ENCODE data around the gene SFXN4. TPM values are rescaled to one million over a fixed set of nuclear protein-coding genes. Genes with fewer than 3 reads are reported as not detected.
"Not testable (repeated sequence)": the region's sequence is repeated elsewhere in the genome, so short reads cannot be mapped to it uniquely, and the experiment has no call there.

The SFXN4 gene
- total and polyA plus RNA-seq, 5 experiments from 2014 or later = 18.3 to 31.3 (median 20.4) TPM

GRCh38 chr10:119137878-119138277, 27.6 kb downstream of the SFXN4 start:
- not testable (repeated sequence) for H3K27me3 Mint-ChIP-seq, DNase-seq, H3K4me3 Mint-ChIP-seq, H3K9me3 Mint-ChIP-seq, ATAC-seq
- H3K36me3 Mint-ChIP-seq = peaks cover 0 to 45% (median 0%) of the 10 kb centered on the region in 3 donors
- POLR2A ChIA-PET = interaction anchor here (0.7 kb wide), 1 partner anchor 377 kb away, joined by 3 read pairs; no protein-coding TSS in a partner anchor
- peaks cover 7 to 20% (median 17%) of the 10 kb centered on the region in 4 donors for H3K4me1 Mint-ChIP-seq
- H3K27ac Mint-ChIP-seq = peak overlapping the region in 2 of 10 donors; percentile 60 to 62

GRCh38 chr10:119136084-119136483, 29.4 kb downstream of the SFXN4 start:
- Mint-ChIP-seq H3K4me1 (peaks cover 17 to 33% (median 32%) of the 10 kb centered on the region in 4 donors), H3K36me3 (peaks cover 0 to 42% (median 0%) of the 10 kb centered on the region in 3 donors), H3K27me3 (no peaks in the 10 kb centered on the region), H3K4me3 (peak overlapping the region in 1 of 10 donors; percentile 24), H3K27ac (peak overlapping the region in 2 of 10 donors; percentile 46 to 56), H3K9me3 (no peaks in the 10 kb centered on the region)
- ATAC-seq = no peak
- no peak for DNase-seq
- POLR2A ChIA-PET = interaction anchor here (1.3 kb wide), 1 partner anchor 29 kb away, joined by 5 read pairs; no protein-coding TSS in a partner anchor

GRCh38 chr10:119135513-119135881, 30.0 kb downstream of the SFXN4 start:
- ATAC-seq (no peak), DNase-seq (no peak)
- peak overlapping the region in 5 of 10 donors; percentile 60 to 85 (median 64) for H3K27ac Mint-ChIP-seq
- H3K9me3 Mint-ChIP-seq = no peaks in the 10 kb centered on the region
- POLR2A ChIA-PET = interaction anchor here (1.3 kb wide), 1 partner anchor 29 kb away, joined by 5 read pairs; no protein-coding TSS in a partner anchor
- peaks cover 0 to 39% (median 1%) of the 10 kb centered on the region in 3 donors for H3K36me3 Mint-ChIP-seq
- H3K4me3 Mint-ChIP-seq = peak overlapping the region in 1 of 10 donors; percentile 30
- no peaks in the 10 kb centered on the region for H3K27me3 Mint-ChIP-seq
- peaks cover 20 to 39% (median 38%) of the 10 kb centered on the region in 4 donors for H3K4me1 Mint-ChIP-seq

GRCh38 chr10:119133949-119134348, 31.6 kb downstream of the SFXN4 start:
- H3K4me3 Mint-ChIP-seq = peak overlapping the region in 1 of 10 donors; percentile 24
- DNase-seq (no peak), ATAC-seq (no peak)
- no peaks in the 10 kb centered on the region for H3K27me3 Mint-ChIP-seq
- no peaks in the 10 kb centered on the region for H3K9me3 Mint-ChIP-seq
- peak overlapping the region in 6 of 10 donors; percentile 29 to 89 (median 68) for H3K27ac Mint-ChIP-seq
- POLR2A ChIA-PET = no interaction called here
- peaks cover 17 to 41% (median 33%) of the 10 kb centered on the region in 4 donors for H3K4me1 Mint-ChIP-seq
- peaks cover 0 to 43% (median 10%) of the 10 kb centered on the region in 3 donors for H3K36me3 Mint-ChIP-seq

GRCh38 chr10:119132521-119133345, 32.8 kb downstream of the SFXN4 start:
- peak overlapping the region; percentile 88 to 96 (median 93) for H3K27ac Mint-ChIP-seq
- H3K9me3 Mint-ChIP-seq = no peaks in the 10 kb centered on the region
- H3K4me1 Mint-ChIP-seq = peaks cover 17 to 38% (median 28%) of the 10 kb centered on the region in 4 donors
- no peaks in the 10 kb centered on the region for H3K27me3 Mint-ChIP-seq
- POLR2A ChIA-PET = interaction anchor here (1.1 to 2.5 kb wide), 3 partner anchors 28 to 52 kb away, joined by 4 to 8 read pairs (median 6); partner anchors contain the start of genes EIF3A and SFXN4
- peak overlapping the region in 7 of 10 donors; percentile 45 to 92 (median 91) for H3K4me3 Mint-ChIP-seq
- ATAC-seq (no peak), DNase-seq (no peak)
- peaks cover 0 to 47% (median 17%) of the 10 kb centered on the region in 3 donors for H3K36me3 Mint-ChIP-seq

- Mint-ChIP-seq H3K27ac (peak overlapping the region; percentile 88 to 96 (median 93)), H3K4me1 (peaks cover 17 to 38% (median 28%) of the 10 kb centered on the region in 4 donors), H3K9me3 (no peaks in the 10 kb centered on the region), H3K27me3 (no peaks in the 10 kb centered on the region), H3K36me3 (peaks cover 0 to 48% (median 17%) of the 10 kb centered on the region in 3 donors), H3K4me3 (peak overlapping the region; percentile 79 to 92 (median 90))
- ATAC-seq (peak; percentile 91 to 93), DNase-seq (peak in 5 of 10 donors; percentile 3 to 55 (median 40))
- POLR2A ChIA-PET = interaction anchor here (0.7 to 2.5 kb wide), 5 partner anchors 27 to 77 kb away, joined by 3 to 8 read pairs (median 4); partner anchors contain the start of genes EIF3A and SFXN4
Measured at GRCh38 chr10:119131512-119132240, 33.8 kb downstream of the SFXN4 start.

GRCh38 chr10:119129721-119130120, 35.8 kb downstream of the SFXN4 start:
- ATAC-seq (no peak), DNase-seq (no peak)
- H3K27ac Mint-ChIP-seq = peak overlapping the region in 4 of 10 donors; percentile 8 to 96 (median 24)
- no peaks in the 10 kb centered on the region for H3K9me3 Mint-ChIP-seq
- peaks cover 17 to 28% (median 26%) of the 10 kb centered on the region in 4 donors for H3K4me1 Mint-ChIP-seq
- POLR2A ChIA-PET = no interaction called here
- H3K4me3 Mint-ChIP-seq = no peak overlapping the region
- H3K27me3 Mint-ChIP-seq = no peaks in the 10 kb centered on the region
- peaks cover 0 to 52% (median 25%) of the 10 kb centered on the region in 3 donors for H3K36me3 Mint-ChIP-seq

- Mint-ChIP-seq H3K4me3 (no peak overlapping the region), H3K27ac (no peak overlapping the region), H3K36me3 (peaks cover 0 to 69% (median 42%) of the 10 kb centered on the region in 3 donors), H3K9me3 (no peaks in the 10 kb centered on the region), H3K27me3 (no peaks in the 10 kb centered on the region), H3K4me1 (peaks cover 4 to 9% (median 8%) of the 10 kb centered on the region in 4 donors)
- ATAC-seq (no peak), DNase-seq (no peak)
- POLR2A ChIA-PET = interaction anchor here (0.7 to 1.5 kb wide), 2 partner anchors 23 to 69 kb away, joined by 3 to 4 read pairs; no protein-coding TSS in a partner anchor
Measured at GRCh38 chr10:119125942-119126341, 39.6 kb downstream of the SFXN4 start.

- Mint-ChIP-seq H3K4me3 (no peak overlapping the region), H3K27ac (no peak overlapping the region), H3K4me1 (peaks cover 0 to 6% (median 2%) of the 10 kb centered on the region in 4 donors), H3K27me3 (no peaks in the 10 kb centered on the region), H3K9me3 (no peaks in the 10 kb centered on the region), H3K36me3 (peaks cover 0 to 76% (median 32%) of the 10 kb centered on the region in 3 donors)
- DNase-seq (no peak), ATAC-seq (no peak)
- POLR2A ChIA-PET = no interaction called here
Measured at GRCh38 chr10:119120875-119121274, 44.6 kb downstream of the SFXN4 start.

- H3K4me1 Mint-ChIP-seq = peaks cover 0 to 6% (median 2%) of the 10 kb centered on the region in 4 donors
- POLR2A ChIA-PET = no interaction called here
- no peaks in the 10 kb centered on the region for H3K9me3 Mint-ChIP-seq
- peaks cover 0 to 72% (median 31%) of the 10 kb centered on the region in 3 donors for H3K36me3 Mint-ChIP-seq
- H3K27ac Mint-ChIP-seq = peak overlapping the region in 1 of 10 donors; percentile 44
- DNase-seq = no peak
- H3K27me3 Mint-ChIP-seq = no peaks in the 10 kb centered on the region
- no peak for ATAC-seq
- H3K4me3 Mint-ChIP-seq = no peak overlapping the region
Measured at GRCh38 chr10:119120413-119120867, 45.1 kb downstream of the SFXN4 start.

GRCh38 chr10:119119400-119119799, 46.1 kb downstream of the SFXN4 start:
- ATAC-seq (no peak), DNase-seq (no peak)
- Mint-ChIP-seq H3K4me3 (no peak overlapping the region), H3K27me3 (no peaks in the 10 kb centered on the region), H3K36me3 (peaks cover 0 to 69% (median 27%) of the 10 kb centered on the region in 3 donors), H3K9me3 (no peaks in the 10 kb centered on the region), H3K4me1 (peaks cover under 1 to 9% (median 4%) of the 10 kb centered on the region in 4 donors), H3K27ac (no peak overlapping the region)
- POLR2A ChIA-PET = interaction anchor here (0.7 kb wide), 1 partner anchor 238 kb away, joined by 3 read pairs; no protein-coding TSS in a partner anchor

GRCh38 chr10:119118231-119118630, 47.3 kb downstream of the SFXN4 start:
- DNase-seq (no peak), ATAC-seq (no peak)
- Mint-ChIP-seq H3K36me3 (peaks cover 0 to 74% (median 24%) of the 10 kb centered on the region in 3 donors), H3K27me3 (no peaks in the 10 kb centered on the region), H3K4me3 (no peak overlapping the region), H3K4me1 (peaks cover 8 to 18% (median 12%) of the 10 kb centered on the region in 4 donors), H3K9me3 (no peaks in the 10 kb centered on the region), H3K27ac (peak overlapping the region in 1 of 10 donors; percentile 3)
- POLR2A ChIA-PET = no interaction called here

Data from naive thymus-derived CD8-positive, alpha-beta T cell (primary cell).